ENCODE measurements around the gene XXYLT1.

- TF ChIP-seq, protein P1, sequence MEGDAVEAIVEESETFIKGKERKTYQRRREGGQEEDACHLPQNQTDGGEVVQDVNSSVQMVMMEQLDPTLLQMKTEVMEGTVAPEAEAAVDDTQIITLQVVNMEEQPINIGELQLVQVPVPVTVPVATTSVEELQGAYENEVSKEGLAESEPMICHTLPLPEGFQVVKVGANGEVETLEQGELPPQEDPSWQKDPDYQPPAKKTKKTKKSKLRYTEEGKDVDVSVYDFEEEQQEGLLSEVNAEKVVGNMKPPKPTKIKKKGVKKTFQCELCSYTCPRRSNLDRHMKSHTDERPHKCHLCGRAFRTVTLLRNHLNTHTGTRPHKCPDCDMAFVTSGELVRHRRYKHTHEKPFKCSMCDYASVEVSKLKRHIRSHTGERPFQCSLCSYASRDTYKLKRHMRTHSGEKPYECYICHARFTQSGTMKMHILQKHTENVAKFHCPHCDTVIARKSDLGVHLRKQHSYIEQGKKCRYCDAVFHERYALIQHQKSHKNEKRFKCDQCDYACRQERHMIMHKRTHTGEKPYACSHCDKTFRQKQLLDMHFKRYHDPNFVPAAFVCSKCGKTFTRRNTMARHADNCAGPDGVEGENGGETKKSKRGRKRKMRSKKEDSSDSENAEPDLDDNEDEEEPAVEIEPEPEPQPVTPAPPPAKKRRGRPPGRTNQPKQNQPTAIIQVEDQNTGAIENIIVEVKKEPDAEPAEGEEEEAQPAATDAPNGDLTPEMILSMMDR (IDR thresholded peaks at IDR 0.05) = no peak
- TF ChIP-seq POLR2AphosphoS5 (IDR thresholded peaks at IDR 0.05; ENCODE audit: insufficient read depth in 1 of 2, low read depth in 1 of 2) = no peak
- TF ChIP-seq POLR2A (IDR thresholded peaks at IDR 0.05) = no peak
Observed at GRCh38 chr3:195274259-195274966, 3.5 kb upstream of the XXYLT1 start.

Measured in vagina (tissue), 2 donors.